ENCODE results near the gene SCN5A. TPM values are rescaled to one million over a fixed set of nuclear protein-coding genes. Genes with fewer than 3 reads are reported as not detected.

SCN5A gene
- total and polyA plus RNA-seq, 2 of the 8 experiments (the other 6 are each of a cell fraction or from before 2014, with no cell fraction given): 4.8 to 11.4 TPM

DNA sequence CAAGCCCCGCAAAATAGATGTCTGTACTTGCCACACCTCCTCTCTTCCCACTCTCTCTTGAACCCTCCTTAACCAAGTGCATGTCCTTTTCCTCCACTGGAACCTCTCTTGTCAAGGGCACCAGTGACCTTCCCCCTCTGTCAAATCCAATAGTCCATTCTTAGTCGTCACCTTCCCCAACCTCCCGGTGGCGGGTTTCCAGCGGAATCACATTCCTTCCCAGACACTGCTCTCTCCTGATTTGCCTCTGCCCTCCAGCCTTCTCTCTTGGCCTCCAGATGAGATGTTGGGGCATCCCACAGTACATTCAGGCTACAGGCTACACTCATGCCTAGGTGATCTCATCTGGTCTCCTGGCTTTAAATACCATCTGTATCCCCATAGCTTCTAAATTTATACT is 31.1 kb downstream of the SCN5A start:
- H3K36me3 ChIP-seq (ENCODE audit: control insufficient read depth in 2 of 4, insufficient read depth in 4 of 4, low read length in 3 of 4): no peaks in the 10 kb centered on the region
- no peaks in the 10 kb centered on the region for H3K79me1 ChIP-seq (ENCODE audit: low read depth, low read length)
- 0 out of 2 replicates have a peak overlapping the region, but pooled peaks have one; percentile 30 for H2AK5ac ChIP-seq (ENCODE audit: low read depth, low read length)
- H2AFZ ChIP-seq (ENCODE audit: low read length): no peak overlapping the region
- no peak overlapping the region for H2BK12ac ChIP-seq (ENCODE audit: low read depth, low read length)
- H2BK5ac ChIP-seq (ENCODE audit: low read depth, low read length): no peak overlapping the region
- H3K4me1 ChIP-seq (replicated peaks in 1 of 4; ENCODE audit: control insufficient read depth in 3 of 4, insufficient read depth in 4 of 4, low read length in 3 of 4): peaks cover 5 to 11% (median 7%) of the 10 kb centered on the region in 4 experiments
- H3K4ac ChIP-seq (replicated peaks; ENCODE audit: insufficient read length, low read depth, low read length): no peak overlapping the region
- no peak overlapping the region for H2BK15ac ChIP-seq (ENCODE audit: low read length)
- H3K18ac ChIP-seq (ENCODE audit: extremely low read depth, low read length): no peak overlapping the region
- H3K27ac ChIP-seq (ENCODE audit: low read depth, low read length): no peak overlapping the region
- H4K91ac ChIP-seq (replicated peaks; ENCODE audit: insufficient read length, low read length): no peak overlapping the region
- no peak overlapping the region for H3K9ac ChIP-seq (replicated peaks in 1 of 4; ENCODE audit: extremely low read depth in 1 of 4, low read depth in 3 of 4, low read length in 3 of 4)
- H3K23ac ChIP-seq (ENCODE audit: insufficient read length): no peak overlapping the region
- DNase-seq (ENCODE audit: low read depth in 1 of 2, low spot score in 2 of 2) (no peak), FAIRE-seq (no peak)
- no peak overlapping the region for H3K56ac ChIP-seq (replicated peaks; ENCODE audit: insufficient read length, low read depth, low read length)
- no peak overlapping the region for H3K4me3 ChIP-seq (ENCODE audit: extremely low read depth in 1 of 4, insufficient read depth in 2 of 4, low read depth in 3 of 4, low read length in 4 of 4)
- H4K8ac ChIP-seq (ENCODE audit: extremely low read depth, insufficient read depth, low read length): no peak overlapping the region
- no peak overlapping the region for H3K4me2 ChIP-seq (ENCODE audit: insufficient read depth in 1 of 2, low read depth in 2 of 2, low read length in 2 of 2)
- ChIA-PET CTCF (ENCODE audit: partially characterized antibody) (interaction anchor here (1.7 to 30.9 kb wide), 4 partner anchors 19 to 98 kb away, joined by 10 to 538 read pairs (median 132); partner anchors contain the start of gene SCN5A), POLR2A (ENCODE audit: partially characterized antibody) (no interaction called here)
- H3K9me3 ChIP-seq (ENCODE audit: insufficient read depth in 2 of 2, low read depth in 1 of 2, low read length in 1 of 2): no peaks in the 10 kb centered on the region
- 89% methylated on average over 5 of the region's 5 CpGs; no CpG with 5 or more reads in 1 of the 2 experiments for WGBS, 2 experiments (ENCODE audit: extremely low coverage in 1 of 2, insufficient coverage in 1 of 2, insufficient read length in 1 of 2, insufficient replicate concordance in 2 of 2, low coverage in 1 of 2, low lambda C conversion rate in 2 of 2, missing lambda C conversion rate in 1 of 2)
- no peaks in the 10 kb centered on the region for H3K79me2 ChIP-seq (ENCODE audit: control insufficient read depth in 1 of 2, insufficient read depth in 2 of 2, low read length in 2 of 2)
- no peak overlapping the region for H3K14ac ChIP-seq (ENCODE audit: insufficient read length)
- H2BK20ac ChIP-seq (ENCODE audit: low read length): no peak overlapping the region
- no peaks in the 10 kb centered on the region for H3K23me2 ChIP-seq (ENCODE audit: low read depth, low read length)
- H2BK120ac ChIP-seq (replicated peaks; ENCODE audit: low read depth, low read length): no peak overlapping the region
- H4K5ac ChIP-seq (ENCODE audit: insufficient read length, low read depth, low read length): no peak overlapping the region
- H4K20me1 ChIP-seq (replicated peaks in 1 of 2; ENCODE audit: control insufficient read depth in 1 of 2, insufficient read depth in 2 of 2, low read length in 2 of 2): no peaks in the 10 kb centered on the region
- no peaks in the 10 kb centered on the region for H3K27me3 ChIP-seq (replicated peaks in 1 of 4; ENCODE audit: control insufficient read depth in 3 of 4, extremely low read depth in 1 of 4, insufficient read depth in 3 of 4, low read length in 3 of 4)
- TF ChIP-seq NANOG (IDR thresholded peaks at IDR 0.05; ENCODE audit: insufficient read depth, low read depth, low read length, poor library complexity, severe bottlenecking): no peak
- no peak for TF ChIP-seq E2F6 (IDR thresholded peaks at IDR 0.05)
- TF ChIP-seq POU5F1 (IDR thresholded peaks at IDR 0.05; ENCODE audit: low read depth, low read length): no peak
- TF ChIP-seq PHF8 (conservative IDR thresholded peaks at IDR 0.05; ENCODE audit: low read depth, low read length): no peak
- no peak for TF ChIP-seq SAP30 (IDR thresholded peaks at IDR 0.05; ENCODE audit: insufficient read depth, insufficient replicate concordance, low read length)
- TF ChIP-seq SP1 (IDR thresholded peaks at IDR 0.05; ENCODE audit: low read depth, low read length): no peak
- no peak for TF ChIP-seq CREB1 (IDR thresholded peaks at IDR 0.05)
- no peak for TF ChIP-seq RXRA (IDR thresholded peaks at IDR 0.05; ENCODE audit: insufficient read depth, low read depth, low read length)
- TF ChIP-seq TBP (IDR thresholded peaks at IDR 0.05; ENCODE audit: low read depth, low read length): no peak
- TF ChIP-seq USF2 (IDR thresholded peaks at IDR 0.05; ENCODE audit: low read length): no peak
